PFSK-1 (cell line): Measurements from ENCODE around the gene WBP1.

Experiments
- POLR2AphosphoS5 ChIP-seq: IDR thresholded peaks from 2 replicates; pipeline ENCODE4 v1.6.1; 2012; ENCODE audit warnings: low read depth, mild to moderate bottlenecking, control low read depth, low read length, moderate library complexity
- TAF1 ChIP-seq: IDR thresholded peaks from 2 replicates; pipeline ENCODE4 v1.6.1; 2012; ENCODE audit warnings: low read length, control low read depth, borderline replicate concordance; ENCODE audit not compliant: insufficient read depth
- TF ChIP-seq, protein P1 (sequence below), 2 experiments: IDR thresholded peaks; 2 replicates each; pipeline versions ENCODE4 v1.6.1 to v1.8.0; 2011 to 2012; ENCODE audit warnings: low read depth in 2 of 2, low read length in 2 of 2, control low read depth in 1 of 2, inconsistent platforms in 1 of 2, mild to moderate bottlenecking in 1 of 2, moderate library complexity in 1 of 2; ENCODE audit not compliant: insufficient read depth in 1 of 2

DNA sequence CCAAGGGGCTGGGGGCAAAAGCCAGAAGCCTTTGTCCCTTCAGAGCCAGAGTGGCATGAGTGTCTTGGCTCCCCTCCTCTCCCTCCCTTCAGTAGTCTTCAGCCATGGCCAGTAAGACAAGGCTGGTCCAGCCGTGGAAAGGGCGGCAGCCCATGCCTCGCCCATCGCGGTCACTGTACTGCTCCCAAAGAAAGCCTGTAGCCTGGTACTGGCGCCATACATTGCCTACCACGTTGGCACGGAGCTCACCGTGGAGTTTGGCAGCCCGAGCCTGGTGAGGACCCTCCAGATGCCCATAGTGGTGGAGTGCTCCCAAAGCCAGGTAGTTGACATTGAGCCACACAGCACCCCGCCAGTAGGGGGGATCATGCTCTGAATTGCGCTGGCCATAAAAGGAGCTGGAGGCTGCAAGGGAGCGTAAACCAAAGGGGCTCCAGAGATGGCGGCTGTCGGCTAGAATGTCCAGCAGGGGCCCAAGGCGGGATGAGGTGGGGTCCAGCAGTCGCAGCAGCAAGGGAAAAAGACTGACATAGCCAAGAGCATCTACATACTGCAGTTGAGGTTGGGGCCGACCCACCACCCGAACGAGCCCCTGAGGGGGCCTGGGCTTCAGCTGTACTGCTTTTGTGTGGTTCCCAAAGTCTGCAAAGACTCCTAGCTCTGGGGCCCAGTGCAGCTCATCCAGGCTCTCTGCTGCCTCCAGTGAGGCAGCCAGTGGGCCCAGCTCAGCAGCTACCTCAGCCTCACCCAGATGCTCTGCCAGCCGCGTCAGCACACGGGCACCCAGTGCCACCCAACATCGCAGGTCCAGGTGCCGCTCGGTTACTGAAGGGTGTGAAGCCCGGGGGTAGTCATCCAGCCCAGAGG lies 3.2 kb downstream of the WBP1 start:
- TF ChIP-seq, protein P1, sequence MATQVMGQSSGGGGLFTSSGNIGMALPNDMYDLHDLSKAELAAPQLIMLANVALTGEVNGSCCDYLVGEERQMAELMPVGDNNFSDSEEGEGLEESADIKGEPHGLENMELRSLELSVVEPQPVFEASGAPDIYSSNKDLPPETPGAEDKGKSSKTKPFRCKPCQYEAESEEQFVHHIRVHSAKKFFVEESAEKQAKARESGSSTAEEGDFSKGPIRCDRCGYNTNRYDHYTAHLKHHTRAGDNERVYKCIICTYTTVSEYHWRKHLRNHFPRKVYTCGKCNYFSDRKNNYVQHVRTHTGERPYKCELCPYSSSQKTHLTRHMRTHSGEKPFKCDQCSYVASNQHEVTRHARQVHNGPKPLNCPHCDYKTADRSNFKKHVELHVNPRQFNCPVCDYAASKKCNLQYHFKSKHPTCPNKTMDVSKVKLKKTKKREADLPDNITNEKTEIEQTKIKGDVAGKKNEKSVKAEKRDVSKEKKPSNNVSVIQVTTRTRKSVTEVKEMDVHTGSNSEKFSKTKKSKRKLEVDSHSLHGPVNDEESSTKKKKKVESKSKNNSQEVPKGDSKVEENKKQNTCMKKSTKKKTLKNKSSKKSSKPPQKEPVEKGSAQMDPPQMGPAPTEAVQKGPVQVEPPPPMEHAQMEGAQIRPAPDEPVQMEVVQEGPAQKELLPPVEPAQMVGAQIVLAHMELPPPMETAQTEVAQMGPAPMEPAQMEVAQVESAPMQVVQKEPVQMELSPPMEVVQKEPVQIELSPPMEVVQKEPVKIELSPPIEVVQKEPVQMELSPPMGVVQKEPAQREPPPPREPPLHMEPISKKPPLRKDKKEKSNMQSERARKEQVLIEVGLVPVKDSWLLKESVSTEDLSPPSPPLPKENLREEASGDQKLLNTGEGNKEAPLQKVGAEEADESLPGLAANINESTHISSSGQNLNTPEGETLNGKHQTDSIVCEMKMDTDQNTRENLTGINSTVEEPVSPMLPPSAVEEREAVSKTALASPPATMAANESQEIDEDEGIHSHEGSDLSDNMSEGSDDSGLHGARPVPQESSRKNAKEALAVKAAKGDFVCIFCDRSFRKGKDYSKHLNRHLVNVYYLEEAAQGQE (IDR thresholded peaks at IDR 0.05; ENCODE audit: insufficient read depth in 1 of 2, low read depth in 2 of 2, low read length in 2 of 2): no peak
- TF ChIP-seq TAF1: no peak
- TF ChIP-seq POLR2AphosphoS5: peak; percentile 15; the same call in 1 of the 2 replicates
